Mesenteric fat pad (tissue), 1 donor: ENCODE measurements around the gene UBE2S. TPM values are rescaled to one million over a fixed set of nuclear protein-coding genes. Genes with fewer than 3 reads are reported as not detected.

ENCODE experiments used
- total RNA-seq: library from RNA; stranded (reverse); fragmentation: NEBNext Ultra II Directional; extraction: Animal tissue kit (Norgen Biotek cat#: 25700); gene quantifications from one replicate; pipeline ENCODE4 v1.2.1, GENCODE V29; 2021
- donor health status: DM: yes; HTN: yes; CAD: no.

UBE2S gene
- total RNA-seq, 1 donor from 2014 or later: 24.2 TPM

Other genes with a start within 250 kb of the UBE2S start
- gene DNAAF3, start 241.2 kb downstream of the UBE2S start, total RNA-seq: 0.48 TPM
- not detected for gene SYT5, start 227.5 kb downstream of the UBE2S start, total RNA-seq
- gene PTPRH, start 198.3 kb downstream of the UBE2S start, total RNA-seq: 1.00 TPM
- gene TMEM86B, start 179.0 kb downstream of the UBE2S start, total RNA-seq: 1.6 TPM
- 49.4 TPM for gene PPP6R1, start 148.8 kb downstream of the UBE2S start, total RNA-seq
- gene HSPBP1, start 127.7 kb downstream of the UBE2S start, total RNA-seq: 20.2 TPM
- 1.2 TPM for gene BRSK1, start 123.8 kb downstream of the UBE2S start, total RNA-seq
- gene TMEM150B, start 82.4 kb downstream of the UBE2S start, total RNA-seq: 7.1 TPM
- 6.8 TPM for gene KMT5C, start 67.9 kb downstream of the UBE2S start, total RNA-seq
- not detected for gene COX6B2, start 53.1 kb downstream of the UBE2S start, total RNA-seq
- not detected for gene GARIN5B, start 44.5 kb downstream of the UBE2S start, total RNA-seq
- not detected for gene IL11, start 37.3 kb downstream of the UBE2S start, total RNA-seq
- gene TMEM190, start 31.0 kb downstream of the UBE2S start, total RNA-seq: not detected
- 0.90 TPM for gene TMEM238, start 23.5 kb downstream of the UBE2S start, total RNA-seq
- 1,147 TPM for gene RPL28, start 21.9 kb downstream of the UBE2S start, total RNA-seq
- not detected for gene SHISA7, start 35.5 kb upstream of the UBE2S start, total RNA-seq
- 53.2 TPM for gene ISOC2, start 53.9 kb upstream of the UBE2S start, total RNA-seq
- not detected for gene C19orf85, start 57.0 kb upstream of the UBE2S start, total RNA-seq
- 9.7 TPM for gene ZNF628, start 68.8 kb upstream of the UBE2S start, total RNA-seq
- gene NAT14, start 77.4 kb upstream of the UBE2S start, total RNA-seq: 7.3 TPM
- 13.9 TPM for gene SSC5D, start 80.6 kb upstream of the UBE2S start, total RNA-seq
- not detected for gene SBK2, start 129.3 kb upstream of the UBE2S start, total RNA-seq
- 1.7 TPM for gene SBK3, start 137.8 kb upstream of the UBE2S start, total RNA-seq
- 10.9 TPM for gene ZNF579, start 173.1 kb upstream of the UBE2S start, total RNA-seq
- gene FIZ1, start 191.7 kb upstream of the UBE2S start, total RNA-seq: 12.8 TPM
- gene ZNF524, start 192.5 kb upstream of the UBE2S start, total RNA-seq: 19.1 TPM
- 12.0 TPM for gene ZNF865, start 197.9 kb upstream of the UBE2S start, total RNA-seq
- 4.5 TPM for gene ZNF784, start 216.8 kb upstream of the UBE2S start, total RNA-seq
- gene ZNF580, start 233.2 kb upstream of the UBE2S start, total RNA-seq: 39.6 TPM
- 11.3 TPM for gene ZNF581, start 235.9 kb upstream of the UBE2S start, total RNA-seq
- 16.4 TPM for gene CCDC106, start 240.4 kb upstream of the UBE2S start, total RNA-seq
- 126 TPM for gene U2AF2, start 247.2 kb upstream of the UBE2S start, total RNA-seq